Measurements from ENCODE around the gene ERGIC2. TPM values are rescaled to one million over a fixed set of nuclear protein-coding genes. Genes with fewer than 3 reads are reported as not detected.
"Not testable (repeated sequence)": the region's sequence is repeated elsewhere in the genome, so short reads cannot be mapped to it uniquely, and the experiment has no call there.

Gene ERGIC2
- total and polyA plus RNA-seq, 9 of the 15 experiments (the other 6 are each of a cell fraction or from before 2014, with no cell fraction given), result 24.1 to 180 (median 75.7) TPM

- H3K4me1 ChIP-seq (replicated peaks in 1 of 2; ENCODE audit: control insufficient read depth in 2 of 2, insufficient read depth in 2 of 2, low read length in 2 of 2); in situ Hi-C loops (cut with MboI); H3K9me1 ChIP-seq (ENCODE audit: control insufficient read depth, insufficient read depth, low read length); H2AFZ ChIP-seq (ENCODE audit: low read depth, low read length); FAIRE-seq; H3K4me2 ChIP-seq (ENCODE audit: insufficient read depth, low read length); H3K4me3 ChIP-seq; BruUV-seq (replicated peaks); H3K9me3 ChIP-seq (replicated peaks; ENCODE audit: control insufficient read depth, insufficient read depth, low read depth, low read length); H3K9ac ChIP-seq (ENCODE audit: insufficient read depth in 1 of 2, low read depth in 2 of 2, low read length in 2 of 2); CTCF ChIA-PET (ENCODE audit: low intra/inter-chr PET ratio); H3K79me2 ChIP-seq (ENCODE audit: control insufficient read depth, insufficient read depth, low read length); H3K27ac ChIP-seq (ENCODE audit: extremely low read depth, low read depth, low read length); POLR2A ChIA-PET; H3K36me3 ChIP-seq (ENCODE audit: control insufficient read depth, insufficient read depth, low read length); DNase-seq (ENCODE audit: extremely low read depth in 1 of 4, low spot score in 3 of 4); ATAC-seq; H4K20me1 ChIP-seq (replicated peaks; ENCODE audit: control insufficient read depth, insufficient read depth, low read length); H3K27me3 ChIP-seq (ENCODE audit: control insufficient read depth in 2 of 2, insufficient read depth in 2 of 2, low read length in 2 of 2); intact Hi-C loops (cut with micrococcal nuclease): not testable (repeated sequence)
- TF ChIP-seq ZNF146 (CRISPR knock-in tag; IDR thresholded peaks at IDR 0.05; ENCODE audit: unreplicated experiment), result peak; percentile 80
Measured at GRCh38 chr12:29290475-29290874, 90.5 kb downstream of the ERGIC2 start.

- in situ Hi-C loops (cut with MboI) (no loop called here), intact Hi-C loops (cut with micrococcal nuclease) (no loop called here)
- BruUV-seq (replicated peaks), result no TSS peak
- Histone ChIP-seq H3K9ac (ENCODE audit: insufficient read depth in 1 of 2, low read depth in 2 of 2, low read length in 2 of 2) (no peak overlapping the region), H3K4me1 (replicated peaks in 1 of 2; ENCODE audit: control insufficient read depth in 2 of 2, insufficient read depth in 2 of 2, low read length in 2 of 2) (no peaks in the 10 kb centered on the region), H3K4me2 (ENCODE audit: insufficient read depth, low read length) (no peak overlapping the region), H4K20me1 (replicated peaks; ENCODE audit: control insufficient read depth, insufficient read depth, low read length) (no peaks in the 10 kb centered on the region), H3K36me3 (ENCODE audit: control insufficient read depth, insufficient read depth, low read length) (no peaks in the 10 kb centered on the region), H3K4me3 (no peak overlapping the region), H3K9me3 (replicated peaks; ENCODE audit: control insufficient read depth, insufficient read depth, low read depth, low read length) (no peaks in the 10 kb centered on the region), H3K79me2 (ENCODE audit: control insufficient read depth, insufficient read depth, low read length) (no peaks in the 10 kb centered on the region), H3K27me3 (ENCODE audit: control insufficient read depth in 2 of 2, insufficient read depth in 2 of 2, low read length in 2 of 2) (no peaks in the 10 kb centered on the region), H2AFZ (ENCODE audit: low read depth, low read length) (no peak overlapping the region), H3K9me1 (ENCODE audit: control insufficient read depth, insufficient read depth, low read length) (no peaks in the 10 kb centered on the region), H3K27ac (ENCODE audit: extremely low read depth, low read depth, low read length) (no peak overlapping the region)
- no peak for ATAC-seq
- CTCF ChIA-PET (ENCODE audit: low intra/inter-chr PET ratio), result no interaction called here
- POLR2A ChIA-PET, result no interaction called here
- FAIRE-seq, result no peak
- no peak for DNase-seq (ENCODE audit: extremely low read depth in 1 of 4, low spot score in 3 of 4)
- no peak for TF ChIP-seq RBM14 (IDR thresholded peaks at IDR 0.05; ENCODE audit: borderline replicate concordance, insufficient read depth, low read depth, low read length)
- TF ChIP-seq THRA (IDR thresholded peaks at IDR 0.05), result no peak
- TF ChIP-seq HMGXB4 (CRISPR knock-in tag; IDR thresholded peaks at IDR 0.05), result no peak
Measured at GRCh38 chr12:29288031-29288430, 92.9 kb downstream of the ERGIC2 start.
